Mesendoderm (in vitro differentiated cells): ENCODE data around the gene MBNL2.
"Not testable (repeated sequence)": the region's sequence is repeated elsewhere in the genome, so short reads cannot be mapped to it uniquely, and the experiment has no call there.

Experiments used
- DNase-seq: peaks from one replicate; pipeline ENCODE4 v3.0.0; 2013
- H2AK5ac ChIP-seq: 2 replicates; pipeline ENCODE4 v1.6.1; 2013; ENCODE audit warnings: low read length, inconsistent platforms
- H2BK120ac ChIP-seq: 2 replicates; pipeline ENCODE4 v1.6.1; 2013; ENCODE audit warnings: low read depth, mild to moderate bottlenecking, low read length, moderate library complexity, mixed read lengths
- H2BK15ac ChIP-seq: replicated peaks from 2 replicates; pipeline ENCODE4 v1.6.1; 2013; ENCODE audit warnings: low read depth, mild to moderate bottlenecking, moderate library complexity
- H2BK5ac ChIP-seq: 2 replicates; pipeline ENCODE4 v1.6.1; 2013; ENCODE audit warnings: low read length, inconsistent platforms
- H3K18ac ChIP-seq: 2 replicates; pipeline ENCODE4 v1.6.1; 2013; ENCODE audit warnings: mild to moderate bottlenecking, low read length, mixed read lengths
- H3K23ac ChIP-seq: one replicate; pipeline ENCODE4 v1.6.1; 2013; ENCODE audit warnings: low read length
- H3K27ac ChIP-seq: 2 replicates; pipeline ENCODE4 v1.5.1; 2013; ENCODE audit warnings: low read depth, mild to moderate bottlenecking, inconsistent platforms, low read length, moderate library complexity
- H3K27me3 ChIP-seq: 2 replicates; pipeline ENCODE4 v1.6.1; 2013; ENCODE audit warnings: low read length, control low read depth, mild to moderate bottlenecking, inconsistent platforms; ENCODE audit not compliant: insufficient read depth, poor library complexity
- H3K36me3 ChIP-seq: 2 replicates; pipeline ENCODE4 v1.6.1; 2013; ENCODE audit warnings: low read length, inconsistent platforms; ENCODE audit not compliant: control insufficient read depth, insufficient read depth
- H3K4ac ChIP-seq: one replicate; pipeline ENCODE4 v1.6.1; 2013; ENCODE audit warnings: low read depth, mild to moderate bottlenecking, low read length, moderate library complexity
- H3K4me1 ChIP-seq: 2 replicates; pipeline ENCODE4 v1.6.1; 2013; ENCODE audit warnings: low read depth, low read length, inconsistent platforms; ENCODE audit not compliant: control insufficient read depth
- H3K4me2 ChIP-seq: 2 replicates; pipeline ENCODE4 v1.6.1; 2013; ENCODE audit warnings: low read length
- H3K4me3 ChIP-seq: 2 replicates; pipeline ENCODE4 v1.5.1; 2013; ENCODE audit warnings: mild to moderate bottlenecking, low read length
- H3K56ac ChIP-seq: one replicate; pipeline ENCODE4 v1.6.1; 2013; ENCODE audit warnings: low read length
- H3K79me1 ChIP-seq: 2 replicates; pipeline ENCODE4 v1.6.1; 2013; ENCODE audit warnings: low read length, inconsistent platforms
- H3K79me2 ChIP-seq: 2 replicates; pipeline ENCODE4 v1.6.1; 2013; ENCODE audit warnings: mild to moderate bottlenecking, low read length; ENCODE audit not compliant: control insufficient read depth, insufficient read depth
- H3K9ac ChIP-seq: 2 replicates; pipeline ENCODE4 v1.6.1; 2013; ENCODE audit warnings: low read length, inconsistent platforms
- H4K5ac ChIP-seq: one replicate; pipeline ENCODE4 v1.6.1; 2013; ENCODE audit warnings: low read length
- H4K8ac ChIP-seq: one replicate; pipeline ENCODE4 v1.6.1; 2013; ENCODE audit warnings: low read depth, mild to moderate bottlenecking, control low read depth, low read length, moderate library complexity
- WGBS: extraction: QIAGEN DNeasy Blood & Tissue Kit; methylation state at CpG from one replicate; pipeline ENCODE4 v1.1.7; 2013; ENCODE audit warnings: low lambda C conversion rate, missing lambda C conversion rate; ENCODE audit not compliant: insufficient coverage; ENCODE audit errors: extremely low coverage; 5-methylcytosine and 5-hydroxymethylcytosine counted together

The MBNL2 gene

DNA sequence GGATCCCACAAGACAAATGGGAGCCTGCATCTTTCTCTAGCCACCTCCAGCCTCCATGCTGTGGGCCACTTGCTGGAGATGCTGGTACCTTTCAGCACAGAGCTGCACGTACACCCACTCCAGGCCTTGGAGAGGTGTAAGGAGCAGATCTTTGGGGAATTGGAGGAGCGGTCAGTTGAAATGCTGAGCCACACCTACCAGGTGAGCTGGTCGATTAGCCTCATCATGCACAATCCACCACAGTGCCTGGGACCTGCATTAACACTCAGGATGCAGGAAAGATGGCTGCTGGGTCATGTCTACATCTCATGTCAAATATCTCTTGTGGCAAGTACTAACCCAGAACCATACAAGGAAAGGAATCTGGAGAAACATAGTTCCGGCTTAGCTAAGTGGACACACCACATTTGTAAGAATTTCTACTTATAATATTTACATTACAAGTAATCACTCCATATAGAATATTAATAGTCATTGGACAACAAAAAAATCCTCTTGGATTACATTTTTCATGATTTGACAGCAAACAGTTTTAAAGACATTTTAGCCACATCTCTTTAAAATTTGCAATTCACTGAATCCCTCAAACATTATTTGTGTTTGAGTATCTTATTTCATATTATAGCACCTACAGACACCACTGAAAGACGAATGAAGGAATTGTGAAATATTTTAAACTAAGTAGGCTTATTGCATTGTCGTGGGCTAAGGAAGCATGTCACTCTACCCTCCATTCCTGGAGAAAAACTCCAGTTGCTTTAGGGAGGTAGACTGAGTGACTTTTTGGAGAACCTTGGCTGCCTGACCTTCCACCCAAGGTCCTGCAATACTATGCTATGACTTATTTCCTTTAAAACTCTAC lies 21.8 kb upstream of the MBNL2 start:
- no peak overlapping the region for H3K4ac ChIP-seq
- H3K27me3 ChIP-seq, result no peaks in the 10 kb centered on the region
- H3K9ac ChIP-seq, result no peak overlapping the region
- no peak overlapping the region for H3K4me2 ChIP-seq
- H3K4me1 ChIP-seq, result peaks cover 2% of the 10 kb centered on the region
- H2AK5ac ChIP-seq, result no peak overlapping the region
- no peak overlapping the region for H2BK5ac ChIP-seq
- H3K27ac ChIP-seq, result no peak overlapping the region
- H2BK120ac ChIP-seq, result no peak overlapping the region
- H3K79me2 ChIP-seq, result no peaks in the 10 kb centered on the region
- DNase-seq, result no peak
- H3K36me3 ChIP-seq, result no peaks in the 10 kb centered on the region
- no peaks in the 10 kb centered on the region for H3K79me1 ChIP-seq
- H3K18ac ChIP-seq, result no peak overlapping the region
- H4K5ac ChIP-seq, result no peak overlapping the region
- no peak overlapping the region for H3K4me3 ChIP-seq
- no peak overlapping the region for H2BK15ac ChIP-seq
- no peak overlapping the region for H4K8ac ChIP-seq
- H3K56ac ChIP-seq, result no peak overlapping the region
- WGBS, result no CpG with 5 or more reads among the region's 6 CpGs
- H3K23ac ChIP-seq, result no peak overlapping the region

DNA sequence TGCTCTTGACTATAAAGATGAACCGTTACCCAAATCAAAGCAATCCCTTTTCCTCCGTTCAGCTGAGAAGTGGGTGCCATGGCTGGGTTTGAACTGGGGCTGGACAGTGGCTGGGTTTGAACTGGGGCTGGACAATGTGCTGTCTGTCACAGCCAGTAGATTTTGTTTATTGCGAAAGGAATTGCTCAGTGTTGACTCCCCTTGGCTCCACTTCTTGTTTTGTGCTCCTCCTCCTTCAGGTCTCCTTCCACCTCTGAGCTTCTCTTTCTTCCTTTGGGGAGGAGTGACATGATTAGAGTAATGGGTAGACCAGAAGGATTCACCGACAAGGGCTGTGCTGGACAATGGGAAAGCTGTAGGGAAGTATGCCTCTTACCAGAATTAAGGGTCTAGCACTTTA lies 19.4 kb upstream of the MBNL2 start:
- no peak overlapping the region for H3K4me2 ChIP-seq
- H3K27me3 ChIP-seq, result no peaks in the 10 kb centered on the region
- no peaks in the 10 kb centered on the region for H3K79me2 ChIP-seq
- H3K36me3 ChIP-seq, result no peaks in the 10 kb centered on the region
- H3K56ac ChIP-seq, result no peak overlapping the region
- no peak overlapping the region for H2BK5ac ChIP-seq
- H3K23ac ChIP-seq, result no peak overlapping the region
- WGBS, result no CpG with 5 or more reads among the region's 4 CpGs
- DNase-seq, result no peak
- no peak overlapping the region for H3K27ac ChIP-seq
- no peaks in the 10 kb centered on the region for H3K4me1 ChIP-seq
- no peak overlapping the region for H3K4ac ChIP-seq
- H4K5ac ChIP-seq, result no peak overlapping the region
- H3K9ac ChIP-seq, result no peak overlapping the region
- H4K8ac ChIP-seq, result no peak overlapping the region
- H2BK120ac ChIP-seq, result no peak overlapping the region
- H2BK15ac ChIP-seq, result no peak overlapping the region
- no peak overlapping the region for H3K18ac ChIP-seq
- H3K4me3 ChIP-seq, result no peak overlapping the region
- no peak overlapping the region for H2AK5ac ChIP-seq
- no peaks in the 10 kb centered on the region for H3K79me1 ChIP-seq

DNA sequence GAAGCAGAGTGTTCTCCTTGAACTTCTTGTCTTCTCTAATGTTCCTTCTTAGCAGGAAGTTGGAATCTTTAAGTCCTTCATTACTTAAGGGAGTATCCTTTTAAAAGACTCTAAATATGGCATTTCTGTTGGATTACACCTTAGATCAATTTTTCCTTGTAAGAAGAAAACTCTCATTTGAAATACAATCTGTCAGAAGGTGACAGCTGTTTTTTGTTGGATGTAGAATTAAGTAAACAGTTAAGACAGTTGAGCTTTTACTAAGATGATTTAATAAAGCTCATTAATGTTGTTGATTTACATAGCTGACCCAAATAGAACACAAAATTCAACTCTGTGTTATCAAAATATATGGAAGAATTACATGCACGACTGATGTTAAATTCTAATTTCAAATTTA lies 16.7 kb upstream of the MBNL2 start:
- H3K27me3 ChIP-seq, result no peaks in the 10 kb centered on the region

DNA sequence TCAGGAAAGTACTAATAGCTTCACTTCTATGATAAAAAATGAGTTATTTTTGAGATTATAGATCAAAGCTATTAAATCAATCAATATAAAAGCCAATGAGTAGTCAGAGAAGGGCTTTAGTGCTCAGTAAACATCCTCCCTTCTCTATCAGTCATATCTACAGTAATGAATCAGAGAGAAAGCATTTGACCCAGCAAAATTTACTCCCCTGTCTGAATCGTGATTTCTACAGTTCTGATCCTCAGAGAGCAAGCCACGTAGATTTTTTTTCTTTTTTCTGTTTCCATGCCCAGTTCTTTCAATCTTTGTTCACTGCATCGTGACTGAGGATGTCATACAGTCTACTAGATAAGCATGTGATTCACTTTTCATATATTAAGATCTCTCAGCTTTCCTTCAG lies 16.2 kb upstream of the MBNL2 start:
- Histone ChIP-seq H3K4me3 (no peak overlapping the region), H2BK5ac (no peak overlapping the region), H3K27me3 (no peaks in the 10 kb centered on the region), H2BK120ac (no peak overlapping the region), H4K5ac (no peak overlapping the region), H3K4ac (no peak overlapping the region), H3K4me1 (no peaks in the 10 kb centered on the region), H3K4me2 (no peak overlapping the region), H4K8ac (no peak overlapping the region), H3K23ac (no peak overlapping the region), H3K79me2 (no peaks in the 10 kb centered on the region), H3K27ac (no peak overlapping the region), H3K18ac (no peak overlapping the region), H3K36me3 (no peaks in the 10 kb centered on the region), H2AK5ac (no peak overlapping the region), H3K79me1 (no peaks in the 10 kb centered on the region), H2BK15ac (no peak overlapping the region), H3K56ac (no peak overlapping the region), H3K9ac (no peak overlapping the region)
- DNase-seq, result no peak
- WGBS, result no CpG with 5 or more reads among the region's 3 CpGs

More for the DNA sequence above, 16.7 kb upstream of the MBNL2 start:
- no peak for DNase-seq
- Histone ChIP-seq H3K4ac (no peak overlapping the region), H3K79me2 (no peaks in the 10 kb centered on the region), H3K4me2 (no peak overlapping the region), H3K4me3 (no peak overlapping the region), H3K23ac (no peak overlapping the region), H4K5ac (no peak overlapping the region), H4K8ac (no peak overlapping the region), H3K56ac (no peak overlapping the region), H3K27ac (no peak overlapping the region), H3K79me1 (no peaks in the 10 kb centered on the region), H2AK5ac (no peak overlapping the region), H3K9ac (no peak overlapping the region), H3K36me3 (no peaks in the 10 kb centered on the region), H3K4me1 (no peaks in the 10 kb centered on the region), H2BK120ac (no peak overlapping the region), H2BK15ac (no peak overlapping the region), H2BK5ac (no peak overlapping the region), H3K18ac (no peak overlapping the region)
- no CpG with 5 or more reads among the region's 1 CpG for WGBS

DNA sequence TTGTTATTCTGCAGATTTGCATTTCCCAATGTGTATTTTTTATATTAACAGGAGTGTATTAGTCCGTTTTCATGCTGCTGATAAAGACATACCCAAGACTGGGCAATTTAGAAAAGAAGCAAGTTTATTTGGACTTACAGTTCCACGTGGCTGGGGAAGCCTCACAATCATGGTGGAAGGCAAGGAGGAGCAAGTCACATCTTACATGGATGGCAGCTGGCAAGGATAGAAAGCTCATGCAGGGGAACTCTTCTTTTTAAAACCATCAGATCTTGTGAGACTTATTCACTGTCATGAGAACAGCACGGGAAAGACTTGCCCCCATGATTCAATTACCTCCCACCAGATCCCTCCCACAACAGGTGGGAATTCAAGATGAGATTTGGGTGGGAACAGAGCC lies 14.9 kb upstream of the MBNL2 start:
- not testable (repeated sequence) for H3K36me3 ChIP-seq, H3K79me1 ChIP-seq, H3K79me2 ChIP-seq, H4K5ac ChIP-seq, DNase-seq, H3K4me2 ChIP-seq, H2AK5ac ChIP-seq, H3K4me3 ChIP-seq, H3K4me1 ChIP-seq, H4K8ac ChIP-seq, H3K4ac ChIP-seq, H3K9ac ChIP-seq, H3K56ac ChIP-seq, H2BK120ac ChIP-seq, H3K27ac ChIP-seq, H3K27me3 ChIP-seq, H3K18ac ChIP-seq, H2BK15ac ChIP-seq, H3K23ac ChIP-seq, H2BK5ac ChIP-seq
- no CpG with 5 or more reads among the region's 3 CpGs for WGBS

DNA sequence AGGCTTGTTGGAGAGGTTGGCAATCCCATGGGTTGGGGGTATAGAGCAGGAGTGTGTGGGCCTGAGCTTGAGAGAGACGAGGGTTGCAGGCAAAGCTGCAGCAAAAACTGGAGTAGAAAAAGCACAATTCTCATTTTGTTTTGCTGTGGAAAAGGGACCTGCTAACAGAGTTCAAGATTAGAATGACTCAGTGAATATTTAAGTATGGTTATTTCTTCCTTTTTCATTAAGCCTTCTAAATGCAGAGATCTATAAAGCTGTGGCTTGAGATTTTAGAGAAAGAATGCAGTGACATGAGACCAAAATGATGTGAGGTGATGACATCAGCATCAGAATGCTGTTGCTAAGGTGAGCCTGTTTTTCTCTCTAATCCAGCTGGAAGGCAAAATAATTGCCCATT lies 10.8 kb upstream of the MBNL2 start:
- Histone ChIP-seq H3K23ac (no peak overlapping the region), H3K36me3 (no peaks in the 10 kb centered on the region), H3K79me2 (no peaks in the 10 kb centered on the region), H3K18ac (no peak overlapping the region), H3K4me1 (no peaks in the 10 kb centered on the region), H3K27me3 (no peaks in the 10 kb centered on the region), H3K4me3 (no peak overlapping the region), H2BK120ac (no peak overlapping the region), H3K4me2 (no peak overlapping the region), H3K79me1 (no peaks in the 10 kb centered on the region), H2BK5ac (no peak overlapping the region), H3K27ac (no peak overlapping the region), H4K5ac (no peak overlapping the region), H3K4ac (no peak overlapping the region), H4K8ac (no peak overlapping the region), H2AK5ac (no peak overlapping the region), H3K9ac (no peak overlapping the region), H2BK15ac (no peak overlapping the region), H3K56ac (no peak overlapping the region)
- WGBS, result no CpG with 5 or more reads among the region's 1 CpG
- DNase-seq, result peak; percentile 49
